ENCODE measurements around the gene PRR12.

DNA sequence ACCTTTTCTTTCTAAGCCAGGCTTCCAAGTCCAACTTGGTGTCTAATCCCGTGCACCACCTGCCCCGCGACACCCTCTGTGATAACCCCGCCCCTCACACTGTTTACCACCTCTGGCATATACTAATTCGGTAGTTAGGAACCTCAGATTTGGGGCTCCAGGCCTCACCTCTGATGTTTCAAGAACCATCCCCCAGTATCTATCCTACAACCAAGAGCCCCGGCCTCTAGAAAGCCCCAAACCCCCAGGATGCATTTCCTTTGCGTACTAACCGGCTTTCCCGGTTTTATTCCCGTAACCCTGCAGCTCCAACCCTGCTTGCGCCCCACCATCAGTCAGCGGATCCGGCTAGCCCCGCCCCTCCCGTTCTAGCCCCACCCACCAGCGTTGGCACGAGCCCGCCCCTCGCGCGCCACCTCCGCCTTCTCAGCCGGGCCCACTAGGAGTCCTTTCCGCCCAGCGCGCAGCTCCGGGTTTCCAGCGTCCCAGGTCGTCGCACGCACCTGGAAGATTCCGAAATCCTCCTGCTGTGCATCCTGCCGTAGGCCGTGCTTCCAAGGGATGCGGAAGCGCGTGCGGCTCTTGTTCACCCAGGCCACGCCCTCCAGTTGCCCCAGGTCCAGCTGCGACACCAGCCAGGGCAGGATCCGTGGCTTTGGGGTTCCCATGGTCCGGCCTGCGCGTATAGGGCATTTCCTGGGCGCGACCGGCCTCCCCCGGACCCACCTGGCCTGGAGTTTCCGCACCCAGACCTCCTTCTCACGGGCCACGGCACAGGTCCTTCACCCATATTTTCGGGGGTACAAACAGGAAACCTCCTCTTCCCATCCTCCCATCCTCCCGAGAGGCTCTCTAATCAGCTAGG is 73.4 kb downstream of the PRR12 start:
- TF ChIP-seq, protein P1, sequence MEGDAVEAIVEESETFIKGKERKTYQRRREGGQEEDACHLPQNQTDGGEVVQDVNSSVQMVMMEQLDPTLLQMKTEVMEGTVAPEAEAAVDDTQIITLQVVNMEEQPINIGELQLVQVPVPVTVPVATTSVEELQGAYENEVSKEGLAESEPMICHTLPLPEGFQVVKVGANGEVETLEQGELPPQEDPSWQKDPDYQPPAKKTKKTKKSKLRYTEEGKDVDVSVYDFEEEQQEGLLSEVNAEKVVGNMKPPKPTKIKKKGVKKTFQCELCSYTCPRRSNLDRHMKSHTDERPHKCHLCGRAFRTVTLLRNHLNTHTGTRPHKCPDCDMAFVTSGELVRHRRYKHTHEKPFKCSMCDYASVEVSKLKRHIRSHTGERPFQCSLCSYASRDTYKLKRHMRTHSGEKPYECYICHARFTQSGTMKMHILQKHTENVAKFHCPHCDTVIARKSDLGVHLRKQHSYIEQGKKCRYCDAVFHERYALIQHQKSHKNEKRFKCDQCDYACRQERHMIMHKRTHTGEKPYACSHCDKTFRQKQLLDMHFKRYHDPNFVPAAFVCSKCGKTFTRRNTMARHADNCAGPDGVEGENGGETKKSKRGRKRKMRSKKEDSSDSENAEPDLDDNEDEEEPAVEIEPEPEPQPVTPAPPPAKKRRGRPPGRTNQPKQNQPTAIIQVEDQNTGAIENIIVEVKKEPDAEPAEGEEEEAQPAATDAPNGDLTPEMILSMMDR (IDR thresholded peaks at IDR 0.05; ENCODE audit: low read depth, low read length, poor library complexity, severe bottlenecking), result no peak
- TF ChIP-seq EZH2phosphoT487 (IDR thresholded peaks at IDR 0.05; ENCODE audit: borderline replicate concordance, low read length), result no peak
